ENCODE measurements around the gene ITFG1. TPM values are rescaled to one million over a fixed set of nuclear protein-coding genes. Genes with fewer than 3 reads are reported as not detected.

Gene ITFG1
- total RNA-seq, 1 donor: 58.6 TPM

GRCh38 chr16:47503936-47504335 is 43.1 kb upstream of the ITFG1 start:
- no peak overlapping the region for H3K4me2 ChIP-seq (ENCODE audit: insufficient read depth, low read length)
- no peak overlapping the region for H2AFZ ChIP-seq (ENCODE audit: low read length)
- TF ChIP-seq CTCF (IDR thresholded peaks at IDR 0.05; ENCODE audit: extremely low read depth, low read depth, low read length): no peak
- H4K20me1 ChIP-seq (ENCODE audit: insufficient read depth, low read length): no peaks in the 10 kb centered on the region
- H3K4me3 ChIP-seq (ENCODE audit: insufficient read depth, low read length): no peak overlapping the region
- H3K9me3 ChIP-seq (ENCODE audit: low read depth, low read length): no peaks in the 10 kb centered on the region
- no peak overlapping the region for H3K27ac ChIP-seq (ENCODE audit: low read depth, low read length)
- H3K79me2 ChIP-seq (ENCODE audit: insufficient read depth, low read length): no peaks in the 10 kb centered on the region
- peaks cover 20% of the 10 kb centered on the region for H3K36me3 ChIP-seq (ENCODE audit: insufficient read depth, low read length)
- H3K27me3 ChIP-seq (ENCODE audit: insufficient read depth, low read length): no peaks in the 10 kb centered on the region
- H3K4me1 ChIP-seq (ENCODE audit: insufficient read depth, low read length): no peaks in the 10 kb centered on the region
- peak; percentile 31 for DNase-seq (ENCODE audit: insufficient read length, low spot score, missing footprints)

- H4K20me1 ChIP-seq (ENCODE audit: insufficient read depth, low read length): no peaks in the 10 kb centered on the region
- H2AFZ ChIP-seq (ENCODE audit: low read length): no peak overlapping the region
- no peaks in the 10 kb centered on the region for H3K9me3 ChIP-seq (ENCODE audit: low read depth, low read length)
- no peak for DNase-seq (ENCODE audit: insufficient read length, low spot score, missing footprints)
- H3K4me2 ChIP-seq (ENCODE audit: insufficient read depth, low read length): no peak overlapping the region
- H3K36me3 ChIP-seq (ENCODE audit: insufficient read depth, low read length): peaks cover 18% of the 10 kb centered on the region
- no peak for TF ChIP-seq CTCF (IDR thresholded peaks at IDR 0.05; ENCODE audit: extremely low read depth, low read depth, low read length)
- H3K4me1 ChIP-seq (ENCODE audit: insufficient read depth, low read length): no peaks in the 10 kb centered on the region
- no peaks in the 10 kb centered on the region for H3K27me3 ChIP-seq (ENCODE audit: insufficient read depth, low read length)
- H3K27ac ChIP-seq (ENCODE audit: low read depth, low read length): no peak overlapping the region
- no peak overlapping the region for H3K4me3 ChIP-seq (ENCODE audit: insufficient read depth, low read length)
- H3K79me2 ChIP-seq (ENCODE audit: insufficient read depth, low read length): peaks cover 10% of the 10 kb centered on the region
These were observed 38.9 kb upstream of the ITFG1 start for GRCh38 chr16:47499700-47500264.

- Histone ChIP-seq H4K20me1 (ENCODE audit: insufficient read depth, low read length) (no peaks in the 10 kb centered on the region), H2AFZ (ENCODE audit: low read length) (no peak overlapping the region), H3K4me2 (ENCODE audit: insufficient read depth, low read length) (no peak overlapping the region), H3K9me3 (ENCODE audit: low read depth, low read length) (no peaks in the 10 kb centered on the region), H3K27ac (ENCODE audit: low read depth, low read length) (no peak overlapping the region), H3K27me3 (ENCODE audit: insufficient read depth, low read length) (no peaks in the 10 kb centered on the region), H3K79me2 (ENCODE audit: insufficient read depth, low read length) (peaks cover 14% of the 10 kb centered on the region), H3K4me1 (ENCODE audit: insufficient read depth, low read length) (no peaks in the 10 kb centered on the region), H3K36me3 (ENCODE audit: insufficient read depth, low read length) (peaks cover 12% of the 10 kb centered on the region), H3K4me3 (ENCODE audit: insufficient read depth, low read length) (no peak overlapping the region)
- no peak for DNase-seq (ENCODE audit: insufficient read length, low spot score, missing footprints)
- no peak for TF ChIP-seq CTCF (IDR thresholded peaks at IDR 0.05; ENCODE audit: extremely low read depth, low read depth, low read length)
These were observed 38.3 kb upstream of the ITFG1 start for GRCh38 chr16:47499080-47499699.

GRCh38 chr16:47493381-47494337 is 32.8 kb upstream of the ITFG1 start:
- Histone ChIP-seq H3K27me3 (ENCODE audit: insufficient read depth, low read length) (no peaks in the 10 kb centered on the region), H3K79me2 (ENCODE audit: insufficient read depth, low read length) (peaks cover 22% of the 10 kb centered on the region), H3K4me1 (ENCODE audit: insufficient read depth, low read length) (no peaks in the 10 kb centered on the region), H3K27ac (ENCODE audit: low read depth, low read length) (no peak overlapping the region), H3K4me3 (ENCODE audit: insufficient read depth, low read length) (no peak overlapping the region), H3K4me2 (ENCODE audit: insufficient read depth, low read length) (peak overlapping the region; percentile 33), H3K36me3 (ENCODE audit: insufficient read depth, low read length) (no peaks in the 10 kb centered on the region), H4K20me1 (ENCODE audit: insufficient read depth, low read length) (no peaks in the 10 kb centered on the region), H3K9me3 (ENCODE audit: low read depth, low read length) (peaks cover 4% of the 10 kb centered on the region), H2AFZ (ENCODE audit: low read length) (no peak overlapping the region)
- no peak for TF ChIP-seq CTCF (IDR thresholded peaks at IDR 0.05; ENCODE audit: extremely low read depth, low read depth, low read length)
- no peak for DNase-seq (ENCODE audit: insufficient read length, low spot score, missing footprints)

Measured in osteoblast (primary cell).